ENCODE data around the gene PALM. TPM values are rescaled to one million over a fixed set of nuclear protein-coding genes. Genes with fewer than 3 reads are reported as not detected.

The PALM gene, protein sequence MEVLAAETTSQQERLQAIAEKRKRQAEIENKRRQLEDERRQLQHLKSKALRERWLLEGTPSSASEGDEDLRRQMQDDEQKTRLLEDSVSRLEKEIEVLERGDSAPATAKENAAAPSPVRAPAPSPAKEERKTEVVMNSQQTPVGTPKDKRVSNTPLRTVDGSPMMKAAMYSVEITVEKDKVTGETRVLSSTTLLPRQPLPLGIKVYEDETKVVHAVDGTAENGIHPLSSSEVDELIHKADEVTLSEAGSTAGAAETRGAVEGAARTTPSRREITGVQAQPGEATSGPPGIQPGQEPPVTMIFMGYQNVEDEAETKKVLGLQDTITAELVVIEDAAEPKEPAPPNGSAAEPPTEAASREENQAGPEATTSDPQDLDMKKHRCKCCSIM
- 6.0 and 75.6 TPM in 2 replicates for total RNA-seq

DNA sequence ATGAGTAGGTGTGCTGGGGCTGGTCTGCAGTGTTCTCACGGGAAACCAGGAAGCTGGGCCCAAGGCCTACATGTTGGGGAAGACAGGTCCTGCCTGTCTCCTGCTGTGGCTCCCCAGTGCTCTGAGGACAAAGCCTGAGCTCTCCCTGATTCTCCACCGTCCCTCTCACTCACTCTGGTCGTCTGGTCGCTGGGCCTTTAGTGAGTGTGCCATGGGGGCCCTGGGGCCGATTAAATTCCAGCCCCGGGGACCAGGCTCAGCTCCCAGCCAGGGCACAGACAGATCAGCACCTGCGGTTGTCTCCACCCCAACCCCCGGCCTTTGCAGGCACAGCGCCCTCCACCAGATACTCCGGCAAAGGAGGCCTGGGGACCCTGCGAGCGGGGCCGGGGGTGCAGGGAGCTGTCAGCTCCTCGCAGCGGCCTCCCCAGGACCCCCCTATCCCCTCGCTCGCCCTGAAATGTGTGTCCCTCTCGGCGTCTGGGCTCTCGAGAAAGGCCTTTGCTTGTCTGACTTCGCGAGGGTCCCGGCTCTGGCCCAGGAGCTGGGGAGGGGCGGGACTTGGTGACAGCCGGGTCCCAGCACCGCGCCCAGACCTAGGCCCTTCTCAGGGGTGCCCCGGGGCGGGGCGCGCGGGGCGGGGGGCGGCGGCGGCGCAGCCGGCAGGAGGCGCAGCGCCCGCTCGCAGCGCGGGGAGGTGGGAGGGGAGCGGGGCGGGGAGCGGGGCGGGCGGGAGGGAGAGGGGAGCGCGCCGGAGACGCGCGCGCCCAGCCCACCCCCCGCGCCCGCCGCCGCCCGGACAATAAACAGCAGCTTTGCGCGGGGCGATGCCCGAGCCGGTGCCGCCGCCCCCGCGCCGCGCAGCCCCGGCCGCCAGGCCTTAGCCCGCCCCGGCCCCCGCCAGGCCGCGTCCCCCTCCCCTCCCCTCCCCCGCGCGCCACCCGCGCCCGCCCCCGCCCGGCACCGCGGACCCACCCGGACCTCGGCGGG is at the start of gene PALM:
TSS of gene PALM (plus strand) at position 782 of the 990 bp plus-strand sequence. CDS start 212 bp downstream, outside the sequence.

DNA sequence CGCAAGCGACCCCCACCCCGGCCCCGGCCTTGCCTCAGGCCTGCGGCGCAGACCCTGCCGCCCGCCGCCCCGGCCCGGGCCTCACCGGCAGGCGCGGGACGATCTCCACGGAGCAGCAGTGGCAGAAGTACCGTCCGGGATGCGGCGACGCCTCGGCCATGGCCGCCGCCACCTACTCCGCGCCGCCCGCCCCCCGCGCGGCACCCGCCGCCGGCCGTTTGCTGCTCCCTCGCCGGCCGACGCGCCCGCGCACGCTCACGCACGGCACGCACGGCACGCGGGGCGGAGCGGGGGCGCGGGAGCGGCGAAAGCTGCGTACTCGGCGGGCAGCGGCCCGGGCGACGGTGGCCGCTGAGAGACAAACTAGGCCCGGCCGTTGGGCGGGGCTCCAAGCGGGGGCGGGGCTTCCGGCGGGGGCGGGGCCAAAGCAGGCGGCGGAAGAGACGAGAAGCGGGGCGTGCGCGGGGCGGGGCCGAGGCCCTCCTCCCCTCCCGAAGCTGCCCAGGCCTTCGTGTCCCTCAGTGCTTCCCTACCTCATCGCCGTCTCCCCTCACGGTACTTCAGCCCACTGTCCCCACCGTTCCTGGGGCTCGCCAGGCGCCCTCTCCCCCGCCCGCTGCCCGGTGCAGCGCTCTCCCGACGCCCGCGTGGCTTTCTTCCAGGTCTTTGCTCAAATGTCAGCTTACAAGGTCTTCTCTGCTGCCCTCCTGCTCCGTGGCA is 45.6 kb upstream of the PALM start, which contains the start of gene RNF126:
TSS of gene RNF126 (minus strand) at position 253 of the 720 bp plus-strand sequence. CDS start at position 160, 93 bp downstream.

DNA sequence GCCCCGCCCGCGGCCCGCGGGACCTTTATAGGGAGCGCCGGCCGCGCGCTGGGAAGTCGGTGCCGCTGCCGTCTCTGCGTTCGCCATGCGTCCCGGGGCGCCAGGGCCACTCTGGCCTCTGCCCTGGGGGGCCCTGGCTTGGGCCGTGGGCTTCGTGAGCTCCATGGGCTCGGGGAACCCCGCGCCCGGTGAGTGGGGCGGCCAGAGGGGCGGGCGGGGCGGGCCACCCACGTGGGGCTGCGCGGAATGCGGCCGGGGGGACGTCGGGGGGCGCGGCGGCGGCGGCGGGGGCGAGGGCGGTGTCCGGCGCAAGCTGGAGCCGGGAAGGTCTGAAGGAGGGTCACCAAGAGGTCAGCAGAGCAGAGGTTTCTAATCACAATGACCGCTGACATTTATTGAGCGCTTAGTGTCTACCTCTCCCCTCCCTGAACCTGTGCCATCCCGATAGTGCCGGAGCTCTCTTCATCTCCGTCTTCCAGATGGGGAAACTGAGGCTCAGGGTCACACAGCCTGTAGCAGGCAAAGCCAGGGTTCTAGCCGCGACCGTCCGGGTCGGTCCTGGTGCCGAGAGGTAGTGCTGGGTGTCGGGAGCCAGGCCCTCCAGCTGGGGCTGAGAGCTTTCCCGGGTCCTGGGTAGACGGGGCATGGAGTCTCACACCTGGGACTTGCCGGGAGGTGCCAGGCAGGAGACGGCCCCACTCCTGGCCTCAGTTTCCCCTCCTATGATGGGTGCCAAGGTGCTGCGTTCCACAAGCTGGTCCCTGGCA is 32.2 kb upstream of the PALM start, which contains the start of gene FSTL3:
TSS of gene FSTL3 (plus strand) at position 54 of the 767 bp plus-strand sequence. CDS start at position 86, 32 bp downstream.

DNA sequence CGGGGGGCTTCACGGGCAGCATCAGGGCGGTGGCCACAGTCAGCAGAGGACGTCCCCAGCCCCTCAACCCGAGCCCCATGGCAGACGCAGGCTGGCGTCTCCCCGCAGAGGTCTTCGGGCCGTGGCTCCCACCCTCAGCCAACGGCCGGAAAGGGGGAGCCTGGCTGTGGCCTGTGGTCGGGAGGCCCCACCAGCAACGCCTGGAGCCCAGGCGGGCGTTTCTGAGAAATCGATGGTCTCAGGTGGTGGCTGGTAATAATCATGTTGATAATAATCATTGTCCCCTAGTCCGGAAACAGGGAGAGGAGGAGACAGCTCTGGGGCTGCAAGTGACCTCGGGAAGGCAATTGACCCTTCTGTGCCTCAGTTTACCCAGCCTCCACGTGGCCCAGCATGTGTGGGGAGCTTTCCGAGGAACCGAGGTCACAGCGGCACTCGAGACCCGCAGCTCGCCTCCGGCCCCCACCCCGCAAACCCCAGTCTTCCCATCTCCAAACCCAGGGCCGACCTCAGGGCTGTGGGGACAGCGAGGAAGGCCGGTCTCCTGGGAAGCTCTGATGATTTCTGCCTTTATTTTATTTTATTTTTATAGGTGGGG is 13.3 kb upstream of the PALM start, which contains the start of gene PRSS57:
TSS of gene PRSS57 (minus strand) at position 101 of the 598 bp plus-strand sequence. CDS start at position 79, 22 bp downstream.

DNA sequence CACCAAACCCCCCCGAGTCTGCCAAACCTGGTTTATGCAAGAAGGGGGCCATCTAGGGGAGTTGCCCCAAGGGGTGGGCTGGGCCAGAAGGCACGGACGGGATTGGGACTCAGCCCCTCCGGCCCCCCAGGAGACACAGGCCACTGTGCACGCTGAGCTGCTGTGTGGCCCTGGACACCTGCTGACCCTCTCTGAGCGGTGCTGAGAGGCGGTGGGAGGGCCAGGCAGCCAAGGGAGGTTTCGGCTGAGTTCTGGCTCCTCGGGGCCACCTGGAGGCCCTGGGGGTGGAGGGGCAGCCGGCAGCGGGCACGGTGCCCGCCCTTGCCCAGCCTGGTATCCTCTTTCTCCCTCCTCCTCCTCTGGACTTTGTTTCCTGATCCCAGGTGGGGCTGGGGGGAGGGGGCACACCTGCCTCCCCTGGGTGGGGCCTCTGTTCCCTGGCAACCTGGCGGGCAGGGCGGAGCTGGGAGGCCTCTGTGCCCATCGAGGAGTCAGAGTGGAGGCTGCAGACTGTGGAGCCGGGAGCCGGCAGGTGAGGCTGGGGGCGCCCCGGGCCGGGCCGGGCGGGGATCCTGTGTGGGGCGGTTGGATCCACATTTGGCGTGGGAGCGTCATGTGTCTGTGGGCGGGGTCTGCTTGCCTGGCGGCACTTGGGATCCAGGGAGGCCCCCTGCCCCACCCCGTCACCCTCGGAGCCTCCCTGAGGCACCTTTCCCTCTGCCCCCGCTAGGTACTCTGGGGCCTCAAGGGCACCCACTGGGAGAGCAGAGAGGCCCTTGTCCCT is 42.1 kb downstream of the PALM start, which contains the start of gene MISP:
TSS of gene MISP (plus strand) at position 473 of the 784 bp plus-strand sequence. CDS start 5,835 bp downstream, outside the sequence.

DNA sequence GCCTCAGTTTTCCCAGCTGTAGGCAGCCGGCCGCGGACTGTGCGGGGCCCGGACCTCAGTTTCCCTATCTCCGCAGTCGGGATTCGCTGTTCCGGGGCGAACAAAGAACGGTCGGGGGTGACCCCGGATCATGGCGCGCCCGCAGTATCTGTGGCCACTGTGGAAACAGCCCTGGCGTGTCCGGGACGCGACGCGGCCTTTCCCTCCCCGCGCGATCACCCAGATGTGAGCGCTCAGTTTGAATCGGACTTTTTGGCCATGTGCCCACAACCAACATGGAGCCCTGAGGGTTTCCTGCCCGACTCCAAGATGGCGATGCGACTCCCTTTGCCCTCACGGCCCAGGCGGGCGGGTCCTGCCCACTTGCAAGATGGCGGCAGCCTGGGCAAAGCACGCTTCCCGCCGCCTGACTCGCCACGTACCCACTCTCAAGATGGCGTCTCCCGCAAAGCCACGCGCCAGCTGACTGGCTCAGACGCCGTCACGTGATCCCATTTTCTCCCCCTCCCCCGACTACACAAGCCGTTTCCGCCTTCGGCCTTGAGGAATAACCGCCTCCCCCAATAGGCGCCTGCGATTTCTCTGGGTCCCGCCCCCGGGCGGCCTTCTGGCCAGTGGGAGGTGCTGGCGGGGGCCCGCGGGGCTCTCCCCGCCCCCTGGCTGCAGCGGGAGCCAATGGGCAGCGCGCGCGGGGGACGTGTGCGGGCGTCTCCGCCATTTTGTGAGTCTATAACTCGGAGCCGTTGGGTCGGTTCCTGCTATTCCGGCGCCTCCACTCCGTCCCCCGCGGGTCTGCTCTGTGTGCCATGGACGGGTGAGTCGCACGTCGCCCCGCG is 88.2 kb downstream of the PALM start, which contains the start of gene PTBP1:
TSS of gene PTBP1 (plus strand) at position 761 of the 836 bp plus-strand sequence. CDS start at position 807, 46 bp downstream.

Other genes starting within 250 kb of the PALM start
- 0.16 and 3.4 TPM in 2 replicates for gene SHC2, start 247.9 kb upstream of the PALM start, total RNA-seq
- 0.13 and 0.16 TPM in 2 replicates for gene MADCAM1, start 212.4 kb upstream of the PALM start, total RNA-seq
- 23.3 and 64.3 TPM in 2 replicates for gene TPGS1, start 201.4 kb upstream of the PALM start, total RNA-seq
- 104 and 108 TPM in 2 replicates for gene CDC34, start 177.2 kb upstream of the PALM start, total RNA-seq
- not detected in 2 replicates for gene GZMM, start 164.9 kb upstream of the PALM start, total RNA-seq
- 691 and 1,095 TPM in 2 replicates for gene BSG, start 136.3 kb upstream of the PALM start, total RNA-seq
- gene HCN2, start 119.1 kb upstream of the PALM start, total RNA-seq: 1.1 and 2.8 TPM in 2 replicates
- gene POLRMT, start 75.4 kb upstream of the PALM start, total RNA-seq: 40.4 and 65.2 TPM in 2 replicates
- 0.16 and 0.51 TPM in 2 replicates for gene FGF22, start 69.1 kb upstream of the PALM start, total RNA-seq
- 82.0 and 136 TPM in 2 replicates for gene RNF126, start 45.7 kb upstream of the PALM start, total RNA-seq
- 507 and 589 TPM in 2 replicates for gene FSTL3, start 32.5 kb upstream of the PALM start, total RNA-seq
- not detected in 2 replicates for gene PRSS57, start 13.5 kb upstream of the PALM start, total RNA-seq
- gene MISP, start 42.2 kb downstream of the PALM start, total RNA-seq: 7.0 and 20.2 TPM in 2 replicates
- 230 and 407 TPM in 2 replicates for gene PTBP1, start 88.5 kb downstream of the PALM start, total RNA-seq
- gene PLPPR3, start 113.0 kb downstream of the PALM start, total RNA-seq: 1.5 and 4.7 TPM in 2 replicates
- gene AZU1, start 118.9 kb downstream of the PALM start, total RNA-seq: not detected in 2 replicates
- gene PRTN3, start 132.1 kb downstream of the PALM start, total RNA-seq: not detected in 2 replicates
- 0.63 TPM in 1 of 2 replicates, not detected in the other for gene ELANE, start 143.4 kb downstream of the PALM start, total RNA-seq
- 0.81 and 7.0 TPM in 2 replicates for gene CFD, start 150.7 kb downstream of the PALM start, total RNA-seq
- gene MED16, start 184.3 kb downstream of the PALM start, total RNA-seq: 63.2 and 66.3 TPM in 2 replicates
- gene RNU6-9, start 184.5 kb downstream of the PALM start, total RNA-seq: not detected in 2 replicates
- gene R3HDM4, start 204.3 kb downstream of the PALM start, total RNA-seq: 45.5 and 61.0 TPM in 2 replicates
- 0.13 TPM in 1 of 2 replicates, not detected in the other for gene KISS1R, start 208.4 kb downstream of the PALM start, total RNA-seq
- gene ARID3A, start 217.1 kb downstream of the PALM start, total RNA-seq: 22.1 and 24.1 TPM in 2 replicates